WTC11 (cell line): ENCODE data around the gene ANKMY1. TPM values are rescaled to one million over a fixed set of nuclear protein-coding genes. Genes with fewer than 3 reads are reported as not detected.
A peak's percentile ranks its signal among the peaks of the same experiment; 100 is the strongest.

Experiments
- ATAC-seq: fragments of 200-7000 bp; cut with Tn5 transposase; 2 replicates; pipeline ENCODE4 v1.10.0; 2021; ENCODE audit warnings: mild to moderate bottlenecking, moderate library complexity
- CTCF ChIA-PET: fragments of 300-600 bp; sonication (Branson Sonifier 250); formaldehyde crosslinking; loops from one replicate; lab custom pipeline; 2021; ENCODE audit warnings: antibody characterized with exemption; lab: Charles Lee
- POLR2A ChIA-PET: fragments of 350-600 bp; sonication (Branson Sonifier 250); formaldehyde crosslinking; loops from one replicate; lab custom pipeline; 2021; ENCODE audit warnings: antibody characterized with exemption; lab: Charles Lee
- DNase-seq: peaks from one replicate; pipeline ENCODE4 v3.0.0; 2021; ENCODE audit warnings: low spot score
- H3K27ac Mint-ChIP-seq: 2 replicates; pipeline ENCODE4 v1.8.0; 2021; ENCODE audit warnings: mixed read lengths
- H3K27me3 Mint-ChIP-seq: 2 replicates; pipeline ENCODE4 v1.8.0; 2021; ENCODE audit warnings: low read depth, mild to moderate bottlenecking, moderate library complexity, mixed read lengths
- H3K36me3 Mint-ChIP-seq: 2 replicates; pipeline ENCODE4 v1.8.0; 2021; ENCODE audit warnings: mixed read lengths
- H3K4me1 Mint-ChIP-seq: 2 replicates; pipeline ENCODE4 v1.8.0; 2022; ENCODE audit warnings: mixed read lengths
- H3K4me3 Mint-ChIP-seq: 2 replicates; pipeline ENCODE4 v1.8.0; 2021; ENCODE audit warnings: mild to moderate bottlenecking, moderate library complexity, mixed read lengths
- H3K9me3 Mint-ChIP-seq: 2 replicates; pipeline ENCODE4 v1.8.0; 2021; ENCODE audit warnings: mixed read lengths
- ATF2 ChIP-seq: sonication (generic); formaldehyde crosslinking; IDR thresholded peaks from 2 replicates; pipeline ENCODE4 v1.8.1; 2022; ENCODE audit warnings: low read depth, missing genetic modification reagents, borderline replicate concordance
- CREB1 ChIP-seq: sonication (generic); formaldehyde crosslinking; IDR thresholded peaks from 2 replicates; pipeline ENCODE4 v1.8.0; 2023; ENCODE audit warnings: mild to moderate bottlenecking, missing genetic modification reagents
- CREM ChIP-seq: sonication (generic); formaldehyde crosslinking; IDR thresholded peaks from 2 replicates; pipeline ENCODE4 v1.8.1; 2022; ENCODE audit warnings: mild to moderate bottlenecking, missing genetic modification reagents, moderate library complexity
- E2F4 ChIP-seq: sonication (generic); formaldehyde crosslinking; IDR thresholded peaks from 2 replicates; pipeline ENCODE4 v1.8.1; 2022; ENCODE audit warnings: low read depth, mild to moderate bottlenecking, moderate library complexity, missing genetic modification reagents, borderline replicate concordance
- EMX1 ChIP-seq: fragments of 250-450 bp; sonication (Bioruptor Pico); IDR thresholded peaks from 2 replicates; pipeline ENCODE4 v1.8.0; 2021; ENCODE audit warnings: mild to moderate bottlenecking
- ERG ChIP-seq: fragments of 250-450 bp; sonication (Bioruptor Pico); IDR thresholded peaks from 2 replicates; pipeline ENCODE4 v1.8.0; 2021; ENCODE audit warnings: mild to moderate bottlenecking
- FOXJ3 ChIP-seq: sonication (generic); formaldehyde crosslinking; IDR thresholded peaks from 2 replicates; pipeline ENCODE4 v1.9.0; 2021; ENCODE audit warnings: missing genetic modification reagents, mild to moderate bottlenecking, borderline replicate concordance
- GABPB1 ChIP-seq: sonication (generic); formaldehyde crosslinking; IDR thresholded peaks from 2 replicates; pipeline ENCODE4 v1.8.1; 2023; ENCODE audit warnings: mild to moderate bottlenecking, missing genetic modification reagents
- HMGA2 ChIP-seq: fragments of 250-450 bp; sonication (Bioruptor Pico); IDR thresholded peaks from 2 replicates; pipeline ENCODE4 v1.4.0; 2021; ENCODE audit warnings: mild to moderate bottlenecking, moderate library complexity
- IRF1 ChIP-seq: sonication (generic); formaldehyde crosslinking; IDR thresholded peaks from 2 replicates; pipeline ENCODE4 v1.8.0; 2023; ENCODE audit warnings: missing genetic modification reagents
- JAZF1 ChIP-seq: fragments of 250-450 bp; sonication (Bioruptor Pico); IDR thresholded peaks from 2 replicates; pipeline ENCODE4 v1.9.0; 2021; ENCODE audit warnings: moderate library complexity, mild to moderate bottlenecking, inconsistent platforms
- KAT7 ChIP-seq: sonication (generic); formaldehyde crosslinking; IDR thresholded peaks from 2 replicates; pipeline ENCODE4 v1.8.1; 2023; ENCODE audit warnings: missing genetic modification reagents, mild to moderate bottlenecking, borderline replicate concordance
- MAX ChIP-seq: sonication (generic); formaldehyde crosslinking; IDR thresholded peaks from 2 replicates; pipeline ENCODE4 v1.8.0; 2022; ENCODE audit warnings: mild to moderate bottlenecking, missing genetic modification reagents
- NFATC4 ChIP-seq: fragments of 250-450 bp; sonication (Bioruptor Pico); IDR thresholded peaks from 2 replicates; pipeline ENCODE4 v1.9.0; 2021; ENCODE audit warnings: mild to moderate bottlenecking
- OVOL2 ChIP-seq: fragments of 250-450 bp; sonication (Bioruptor Pico); IDR thresholded peaks from 2 replicates; pipeline ENCODE4 v1.9.0; 2021; ENCODE audit warnings: mild to moderate bottlenecking, borderline replicate concordance
- PREB ChIP-seq: sonication (generic); formaldehyde crosslinking; IDR thresholded peaks from 2 replicates; pipeline ENCODE4 v1.8.1; 2022; ENCODE audit warnings: mild to moderate bottlenecking, missing genetic modification reagents, moderate library complexity, borderline replicate concordance
- RELA ChIP-seq: sonication (generic); formaldehyde crosslinking; IDR thresholded peaks from 2 replicates; pipeline ENCODE4 v1.8.1; 2022; ENCODE audit warnings: missing genetic modification reagents, mild to moderate bottlenecking, borderline replicate concordance
- ZMAT4 ChIP-seq: fragments of 250-450 bp; sonication (Bioruptor Pico); IDR thresholded peaks from 2 replicates; pipeline ENCODE4 v1.9.0; 2021; ENCODE audit warnings: mild to moderate bottlenecking
- ZNF219 ChIP-seq: sonication (generic); formaldehyde crosslinking; IDR thresholded peaks from 2 replicates; pipeline ENCODE4 v1.8.0; 2023; ENCODE audit warnings: missing genetic modification reagents, mild to moderate bottlenecking, borderline replicate concordance
- ZNF232 ChIP-seq: sonication (generic); formaldehyde crosslinking; IDR thresholded peaks from 2 replicates; pipeline ENCODE4 v1.8.0; 2022; ENCODE audit warnings: mild to moderate bottlenecking, missing genetic modification reagents
- ZNF263 ChIP-seq: sonication (generic); formaldehyde crosslinking; IDR thresholded peaks from 2 replicates; pipeline ENCODE4 v1.8.1; 2022; ENCODE audit warnings: low read depth, mild to moderate bottlenecking, moderate library complexity, missing genetic modification reagents
- ZNF317 ChIP-seq: sonication (generic); formaldehyde crosslinking; IDR thresholded peaks from 2 replicates; pipeline ENCODE4 v1.8.1; 2023; ENCODE audit warnings: low read depth, mild to moderate bottlenecking, moderate library complexity, missing genetic modification reagents, borderline replicate concordance
- ZNF512 ChIP-seq: sonication (generic); formaldehyde crosslinking; IDR thresholded peaks from 2 replicates; pipeline ENCODE4 v1.8.1; 2022; ENCODE audit warnings: missing genetic modification reagents, borderline replicate concordance
- ZNF671 ChIP-seq: fragments of 250-450 bp; sonication (Bioruptor Pico); IDR thresholded peaks from 2 replicates; pipeline ENCODE4 v1.8.0; 2021; ENCODE audit warnings: mild to moderate bottlenecking
- total RNA-seq: library from RNA; stranded (reverse); gene quantifications from 3 replicates; pipeline ENCODE4 v1.2.3, GENCODE V29; 2021

ANKMY1 gene
- total RNA-seq, 1 experiment from 2014 or later, result 4.6 TPM

- TF ChIP-seq ERG (no peak), JAZF1 (no peak), ZNF232 (CRISPR knock-in tag) (no peak), EMX1 (CRISPR knock-in tag) (no peak), ZNF219 (CRISPR knock-in tag) (no peak), KAT7 (CRISPR knock-in tag) (no peak), RELA (CRISPR knock-in tag) (no peak), IRF1 (CRISPR knock-in tag) (no peak)
These were observed 76.8 kb downstream of the ANKMY1 start (continued) for GRCh38 chr2:240480834-240481623.

GRCh38 chr2:240479111-240479501 lies 78.7 kb downstream of the ANKMY1 start:
- Mint-ChIP-seq H3K27ac (no peak overlapping the region), H3K4me1 (no peaks in the 10 kb centered on the region), H3K36me3 (no peaks in the 10 kb centered on the region), H3K9me3 (peaks cover 15% of the 10 kb centered on the region), H3K27me3 (peaks cover 34% of the 10 kb centered on the region), H3K4me3 (no peak overlapping the region)
- ChIA-PET POLR2A (no interaction called here), CTCF (interaction anchor here (0.8 to 1.6 kb wide), 3 partner anchors 15 to 65 kb away, joined by 3 to 6 read pairs (median 3); no protein-coding TSS in a partner anchor)
- DNase-seq (peak; percentile 7), ATAC-seq (no peak)
- TF ChIP-seq ZMAT4 (CRISPR knock-in tag) (no peak), CREM (CRISPR knock-in tag) (no peak), ATF2 (CRISPR knock-in tag) (no peak), ZNF317 (CRISPR knock-in tag) (no peak), PREB (CRISPR knock-in tag) (no peak), ZNF263 (CRISPR knock-in tag) (no peak), HMGA2 (CRISPR knock-in tag) (no peak), MAX (no peak), GABPB1 (no peak), CREB1 (CRISPR knock-in tag) (no peak), E2F4 (no peak), ZNF512 (CRISPR knock-in tag) (no peak), ZNF219 (CRISPR knock-in tag) (no peak), ZNF671 (CRISPR knock-in tag) (no peak), FOXJ3 (CRISPR knock-in tag) (no peak), NFATC4 (CRISPR knock-in tag) (no peak), OVOL2 (CRISPR knock-in tag) (no peak)
